Nephron (organoid): ENCODE data around the gene EVX2.
A peak's percentile ranks its signal among the peaks of the same experiment; 100 is the strongest.

Experiments used
- H3K27ac Mint-ChIP-seq, 3 experiments: 2 replicates each; pipeline ENCODE4 v1.8.0; 2020; ENCODE audit warnings: mixed read lengths in 3 of 3, mild to moderate bottlenecking in 2 of 3, moderate library complexity in 1 of 3
- H3K27me3 Mint-ChIP-seq: 2 replicates; pipeline ENCODE4 v1.8.0; 2021; ENCODE audit warnings: low read depth, mild to moderate bottlenecking, moderate library complexity, mixed read lengths
- H3K36me3 Mint-ChIP-seq: 2 replicates; pipeline ENCODE4 v1.8.0; 2020; ENCODE audit warnings: low read depth, mixed read lengths
- H3K4me1 Mint-ChIP-seq: 2 replicates; pipeline ENCODE4 v1.8.0; 2020; ENCODE audit warnings: mixed read lengths
- H3K4me3 Mint-ChIP-seq, 3 experiments: 2 replicates each; pipeline ENCODE4 v1.8.0; 2020; ENCODE audit warnings: mild to moderate bottlenecking in 3 of 3, mixed read lengths in 3 of 3, moderate library complexity in 2 of 3
- H3K9me3 Mint-ChIP-seq: 2 replicates; pipeline ENCODE4 v1.8.0; 2020; ENCODE audit warnings: mixed read lengths
- TF ChIP-seq, protein P1 (sequence below), 3 experiments: fragments of 200-600 bp; sonication (generic); IDR thresholded peaks; one replicate each; pipeline ENCODE4 v1.5.0; 2021; ENCODE audit warnings: antibody characterized with exemption in 3 of 3; ENCODE audit not compliant: unreplicated experiment in 3 of 3

Gene EVX2

GRCh38 chr2:176117823-176118371, 34.1 kb upstream of the EVX2 start:
- Mint-ChIP-seq H3K36me3 (peaks cover 54% of the 10 kb centered on the region), H3K4me3 (peak overlapping the region; percentile 62 to 78 (median 76)), H3K27me3 (peaks cover 86% of the 10 kb centered on the region), H3K9me3 (no peaks in the 10 kb centered on the region), H3K27ac (peak overlapping the region; percentile 62 to 99 (median 89)), H3K4me1 (peaks cover 29% of the 10 kb centered on the region)
- TF ChIP-seq, protein P1, sequence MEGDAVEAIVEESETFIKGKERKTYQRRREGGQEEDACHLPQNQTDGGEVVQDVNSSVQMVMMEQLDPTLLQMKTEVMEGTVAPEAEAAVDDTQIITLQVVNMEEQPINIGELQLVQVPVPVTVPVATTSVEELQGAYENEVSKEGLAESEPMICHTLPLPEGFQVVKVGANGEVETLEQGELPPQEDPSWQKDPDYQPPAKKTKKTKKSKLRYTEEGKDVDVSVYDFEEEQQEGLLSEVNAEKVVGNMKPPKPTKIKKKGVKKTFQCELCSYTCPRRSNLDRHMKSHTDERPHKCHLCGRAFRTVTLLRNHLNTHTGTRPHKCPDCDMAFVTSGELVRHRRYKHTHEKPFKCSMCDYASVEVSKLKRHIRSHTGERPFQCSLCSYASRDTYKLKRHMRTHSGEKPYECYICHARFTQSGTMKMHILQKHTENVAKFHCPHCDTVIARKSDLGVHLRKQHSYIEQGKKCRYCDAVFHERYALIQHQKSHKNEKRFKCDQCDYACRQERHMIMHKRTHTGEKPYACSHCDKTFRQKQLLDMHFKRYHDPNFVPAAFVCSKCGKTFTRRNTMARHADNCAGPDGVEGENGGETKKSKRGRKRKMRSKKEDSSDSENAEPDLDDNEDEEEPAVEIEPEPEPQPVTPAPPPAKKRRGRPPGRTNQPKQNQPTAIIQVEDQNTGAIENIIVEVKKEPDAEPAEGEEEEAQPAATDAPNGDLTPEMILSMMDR (IDR thresholded peaks at IDR 0.05; ENCODE audit: unreplicated experiment in 3 of 3) = no peak

DNA sequence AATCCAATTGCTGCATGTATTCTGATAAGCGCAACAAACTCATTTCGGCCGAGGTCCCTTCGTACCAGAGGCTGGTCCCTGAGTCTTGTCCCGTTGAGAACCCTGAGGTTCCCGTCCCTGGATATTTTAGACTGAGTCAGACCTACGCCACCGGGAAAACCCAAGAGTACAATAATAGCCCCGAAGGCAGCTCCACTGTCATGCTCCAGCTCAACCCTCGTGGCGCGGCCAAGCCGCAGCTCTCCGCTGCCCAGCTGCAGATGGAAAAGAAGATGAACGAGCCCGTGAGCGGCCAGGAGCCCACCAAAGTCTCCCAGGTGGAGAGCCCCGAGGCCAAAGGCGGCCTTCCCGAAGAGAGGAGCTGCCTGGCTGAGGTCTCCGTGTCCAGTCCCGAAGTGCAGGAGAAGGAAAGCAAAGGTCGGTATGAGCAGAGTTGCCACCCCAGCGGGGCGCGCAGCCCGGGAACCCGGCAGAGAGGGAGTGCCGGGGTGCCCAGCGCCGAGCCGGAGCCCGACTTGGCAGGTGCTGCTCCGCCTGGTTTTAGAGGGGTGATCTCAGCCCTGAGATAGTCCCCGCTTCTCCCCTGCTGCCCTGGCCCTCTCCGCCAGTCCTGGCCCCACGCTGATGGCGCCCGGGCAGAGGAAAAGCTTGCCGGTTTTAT, 33.5 kb upstream of the EVX2 start:
- peaks cover 29% of the 10 kb centered on the region for H3K4me1 Mint-ChIP-seq
- peak overlapping the region; percentile 62 to 99 (median 90) for H3K27ac Mint-ChIP-seq
- TF ChIP-seq, protein P1 (IDR thresholded peaks at IDR 0.05; ENCODE audit: unreplicated experiment in 3 of 3) = no peak
- H3K36me3 Mint-ChIP-seq = peaks cover 58% of the 10 kb centered on the region
- peaks cover 92% of the 10 kb centered on the region for H3K27me3 Mint-ChIP-seq
- H3K4me3 Mint-ChIP-seq = peak overlapping the region; percentile 78 to 87 (median 87)
- H3K9me3 Mint-ChIP-seq = no peaks in the 10 kb centered on the region

DNA sequence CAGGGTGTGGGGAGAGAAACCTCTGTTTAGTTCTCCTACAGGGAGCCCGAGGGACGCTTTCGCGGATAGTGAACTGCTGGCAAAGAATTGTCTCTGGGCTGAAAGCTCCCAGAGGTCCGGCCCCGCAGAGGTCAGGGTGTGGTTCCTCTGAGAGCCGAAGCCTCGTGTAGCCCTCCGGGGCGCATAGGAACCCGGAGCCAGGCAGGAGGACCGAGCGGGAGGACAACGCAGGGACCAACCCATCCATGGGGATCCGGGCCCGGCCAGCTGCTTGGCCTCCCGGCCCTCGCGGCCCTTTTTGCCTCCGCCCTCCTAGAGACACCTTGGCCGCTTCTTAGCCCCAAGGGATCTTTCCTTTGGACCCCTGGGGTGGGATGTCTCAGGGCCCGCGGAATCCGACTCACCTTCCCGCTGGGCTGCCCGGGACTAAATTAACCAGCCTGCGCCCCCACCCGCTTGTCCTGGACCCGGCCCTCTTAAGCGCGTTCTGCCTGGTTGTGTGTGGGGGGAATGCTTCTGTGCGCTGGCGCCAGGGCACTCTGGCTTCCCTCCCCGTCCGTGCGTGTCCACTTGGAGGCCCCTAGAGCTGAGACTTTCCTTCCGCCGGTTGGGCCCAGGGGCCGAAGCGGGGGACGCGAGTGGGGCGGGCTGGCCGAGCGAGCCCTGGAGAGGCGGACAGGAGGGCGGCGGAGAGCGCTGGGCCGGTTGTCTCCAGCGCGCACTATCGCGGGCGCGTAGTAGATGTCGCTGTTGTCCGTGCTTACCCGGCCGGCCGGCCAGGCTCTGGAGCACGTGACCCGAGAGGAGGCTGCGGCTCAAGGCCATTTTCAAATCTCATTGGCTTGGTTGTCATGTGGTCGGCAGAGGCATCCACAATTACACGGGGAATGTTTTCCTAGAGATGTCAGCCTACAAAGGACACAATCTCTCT, 32.4 kb upstream of the EVX2 start, which contains the start of gene HOXD10:
TSS of gene HOXD10 (plus strand) at position 896 of the 931 bp plus-strand sequence. CDS start 56 bp downstream, outside the sequence.
- peak within 1 kb of the TSS; percentile 73 to 99 (median 90) for H3K27ac Mint-ChIP-seq
- peaks cover 98% of the 10 kb centered on the region for H3K27me3 Mint-ChIP-seq
- H3K36me3 Mint-ChIP-seq = peaks cover 65% of the 10 kb centered on the region
- peaks cover 33% of the 10 kb centered on the region for H3K4me1 Mint-ChIP-seq
- H3K9me3 Mint-ChIP-seq = no peaks in the 10 kb centered on the region
- TF ChIP-seq, protein P1 (IDR thresholded peaks at IDR 0.05; ENCODE audit: unreplicated experiment in 3 of 3) = peak; percentile 55 to 66 (median 58)
- peak within 1 kb of the TSS; percentile 78 to 87 (median 87) for H3K4me3 Mint-ChIP-seq

DNA sequence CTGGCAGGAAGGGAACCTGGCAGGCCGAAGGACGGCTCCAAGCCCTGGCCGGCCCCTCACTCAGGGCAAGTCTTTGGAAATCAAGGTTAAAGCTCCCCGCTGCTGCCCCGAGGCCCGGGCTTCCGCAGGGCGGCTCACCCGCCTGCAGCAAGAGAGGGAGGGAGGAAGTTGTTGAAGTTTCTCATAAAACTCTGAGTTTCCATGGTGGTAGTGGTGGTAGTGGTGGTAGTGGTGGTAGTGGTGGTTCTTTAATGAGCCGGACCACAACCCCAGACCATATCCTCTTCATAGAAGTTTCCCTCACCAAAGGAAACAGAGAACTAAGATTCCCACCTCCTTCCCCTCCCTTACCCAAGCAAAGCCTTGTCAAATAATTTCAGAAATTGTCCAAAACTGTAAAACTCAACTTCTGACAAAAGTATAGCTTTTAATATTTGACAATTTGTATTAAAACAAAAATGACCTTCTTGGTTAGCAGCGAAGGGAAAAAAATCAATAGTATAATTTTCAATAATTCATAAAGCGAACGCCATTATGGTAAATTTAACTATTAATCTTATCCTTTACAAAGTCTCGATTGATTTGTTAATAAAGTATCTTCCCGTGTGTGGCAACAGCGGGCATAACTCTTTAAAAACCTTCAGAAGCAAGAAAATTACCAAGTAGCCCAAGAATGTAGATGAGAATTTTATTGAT, 31.3 kb upstream of the EVX2 start:
- peak overlapping the region; percentile 62 to 78 (median 74) for H3K4me3 Mint-ChIP-seq
- H3K27me3 Mint-ChIP-seq = peaks cover 98% of the 10 kb centered on the region
- H3K27ac Mint-ChIP-seq = peak overlapping the region in 2 of 3 experiments; percentile 75 to 99
- H3K36me3 Mint-ChIP-seq = peaks cover 62% of the 10 kb centered on the region
- no peaks in the 10 kb centered on the region for H3K9me3 Mint-ChIP-seq
- TF ChIP-seq, protein P1 (IDR thresholded peaks at IDR 0.05; ENCODE audit: unreplicated experiment in 3 of 3) = no peak
- peaks cover 25% of the 10 kb centered on the region for H3K4me1 Mint-ChIP-seq

- TF ChIP-seq, protein P1 (IDR thresholded peaks at IDR 0.05; ENCODE audit: unreplicated experiment in 3 of 3) = no peak
- H3K9me3 Mint-ChIP-seq = no peaks in the 10 kb centered on the region
Observed at GRCh38 chr2:176114120-176114929, 30.6 kb upstream of the EVX2 start.

More at GRCh38 chr2:176114120-176114929, 30.6 kb upstream of the EVX2 start:
- Mint-ChIP-seq H3K27me3 (peaks cover 99% of the 10 kb centered on the region), H3K36me3 (peaks cover 65% of the 10 kb centered on the region), H3K4me1 (peaks cover 22% of the 10 kb centered on the region), H3K4me3 (peak overlapping the region; percentile 48 to 78 (median 51)), H3K27ac (peak overlapping the region; percentile 30 to 99 (median 81))
